GM12891 (cell line): Measurements from ENCODE around the gene ARFIP1.

ENCODE experiments used
- PAX5 ChIP-seq: IDR thresholded peaks from 2 replicates; pipeline ENCODE4 v1.6.1; 2011; ENCODE audit warnings: low read length, moderate library complexity, mild to moderate bottlenecking; ENCODE audit not compliant: insufficient read depth, severe bottlenecking
- POLR2A ChIP-seq: IDR thresholded peaks from 2 replicates; pipeline ENCODE4 v1.6.1; 2011; ENCODE audit warnings: low read depth, low read length, control low read depth
- POLR2AphosphoS5 ChIP-seq: IDR thresholded peaks from 2 replicates; pipeline ENCODE4 v1.6.1; 2011; ENCODE audit warnings: low read depth, low read length, control low read depth
- POU2F2 ChIP-seq: IDR thresholded peaks from 2 replicates; pipeline ENCODE4 v1.6.1; 2011; ENCODE audit warnings: low read depth, mild to moderate bottlenecking, control low read depth, low read length, moderate library complexity
- SPI1 ChIP-seq: IDR thresholded peaks from 2 replicates; pipeline ENCODE4 v1.6.1; 2011; ENCODE audit warnings: low read depth, low read length, control low read depth
- TAF1 ChIP-seq: IDR thresholded peaks from 2 replicates; pipeline ENCODE4 v1.6.1; 2011; ENCODE audit warnings: low read depth, low read length, control low read depth

- TF ChIP-seq POLR2A (no peak), TAF1 (no peak), POLR2AphosphoS5 (no peak), POU2F2 (no peak), PAX5 (no peak), SPI1 (no peak)
Observed at GRCh38 chr4:152961014-152961772, 181.4 kb downstream of the ARFIP1 start.
